Uterus (tissue), 4 donors: ENCODE data around the gene SLC2A5. TPM values are rescaled to one million over a fixed set of nuclear protein-coding genes. Genes with fewer than 3 reads are reported as not detected.

ENCODE experiments used
- DNase-seq, 2 donors: peaks; one replicate each; pipeline ENCODE4 v3.0.0-alpha.2; 2019 to 2020
- H3K27ac ChIP-seq, 2 donors: fragments of 200-600 bp; sonication (generic); 1 replicate in 1 of 2; 2 replicates in 1 of 2; pipeline ENCODE4 v1.5.1; 2016 to 2018
- H3K27me3 ChIP-seq, 2 donors: fragments of 200-600 bp; sonication (generic); one replicate each; pipeline ENCODE4 v1.5.1; 2018 to 2019; ENCODE audit warnings: control low read depth in 1 of 2
- H3K36me3 ChIP-seq, 2 donors: fragments of 200-600 bp; sonication (generic); one replicate each; pipeline ENCODE4 v1.5.1; 2019; ENCODE audit warnings: control low read depth in 1 of 2
- H3K4me1 ChIP-seq, 2 donors: fragments of 200-600 bp; sonication (generic); one replicate each; pipeline ENCODE4 v1.5.1; 2018 to 2019; ENCODE audit warnings: control low read depth in 1 of 2
- H3K4me3 ChIP-seq, 2 donors: fragments of 200-600 bp; sonication (generic); 1 replicate in 1 of 2; 2 replicates in 1 of 2; pipeline ENCODE4 v1.5.1; 2018 to 2019; ENCODE audit warnings: mild to moderate bottlenecking in 1 of 2
- H3K9me3 ChIP-seq, 2 donors: fragments of 200-600 bp; sonication (generic); one replicate each; pipeline ENCODE4 v1.5.1; 2019; ENCODE audit warnings: control low read depth in 1 of 2
- CTCF ChIP-seq, 4 experiments: fragments of 200-600 bp in 2 of 4; fragments of 450-650 bp in 2 of 4; sonication (generic) in 2 of 4; IDR thresholded peaks; one replicate each; pipeline ENCODE4 v1.5.1; 2016 to 2019; ENCODE audit warnings: antibody characterized with exemption in 4 of 4, mild to moderate bottlenecking in 2 of 4, moderate library complexity in 1 of 4
- POLR2A ChIP-seq, 2 donors: fragments of 450-650 bp; IDR thresholded peaks; one replicate each; pipeline ENCODE4 v1.6.1; 2016; ENCODE audit warnings: antibody characterized with exemption in 2 of 2, mild to moderate bottlenecking in 1 of 2, moderate library complexity in 1 of 2
- intact Hi-C: fragments of 100-400 bp; cut with DNase I; formaldehyde crosslinking; loops from one replicate; pipeline ENCODE4 v1.15.1; 2023; ENCODE audit warnings: low total_unique reads
- total RNA-seq, 4 donors: library from RNA; depleted of rRNA in 3 of 4; stranded (reverse); fragments of >200 nt in 3 of 4; gene quantifications; one replicate each; pipeline versions ENCODE4 v1.1.0 to v1.2.4, GENCODE V29; 2014 to 2023
- donor health status: DM: yes; HTN: yes; CAD: no.

Gene SLC2A5
- total RNA-seq, 4 donors from 2014 or later: 1.1 to 2.4 TPM; not detected in 2

DNA sequence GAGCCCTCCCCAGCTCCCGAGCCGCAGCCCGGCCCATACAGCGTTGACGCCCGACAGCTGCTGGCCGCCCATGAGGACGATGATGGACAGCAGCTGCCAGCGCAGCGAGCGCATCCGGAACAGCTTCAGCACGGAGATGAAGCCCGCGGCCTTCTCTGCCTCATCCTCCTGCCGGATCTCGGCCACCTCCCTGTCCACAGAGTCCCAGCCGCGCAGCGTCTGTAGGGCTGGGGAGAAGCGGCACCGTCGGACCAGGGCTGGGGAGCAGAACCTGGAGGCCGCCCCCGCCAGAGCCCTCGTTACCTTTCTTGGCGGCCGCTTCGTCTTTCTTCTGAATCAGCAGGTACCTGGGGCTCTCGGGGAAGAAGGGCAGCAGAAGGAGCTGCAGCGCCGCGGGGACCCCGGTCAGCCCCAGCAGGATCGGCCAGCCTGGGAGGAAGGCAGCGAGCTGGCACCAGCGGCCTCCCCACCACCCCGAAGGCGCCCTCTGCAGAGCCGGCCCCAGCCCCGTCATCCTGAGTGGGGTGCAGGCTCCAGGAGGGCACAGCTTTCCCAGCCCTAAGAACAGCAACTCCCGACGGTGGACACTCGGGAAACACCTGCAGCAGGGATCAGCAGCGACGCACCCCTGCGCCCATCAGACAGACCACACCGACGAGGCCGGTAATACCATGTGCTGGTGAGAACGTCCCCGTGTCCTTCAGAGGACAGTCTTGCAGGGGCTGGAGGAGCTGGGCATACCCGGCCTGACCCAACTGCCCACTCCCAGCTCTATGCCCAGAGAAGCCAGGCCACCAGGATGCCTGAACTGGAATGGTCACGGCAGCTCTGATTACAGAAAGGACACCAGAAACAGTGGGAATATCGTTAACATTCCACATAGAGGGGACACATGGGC lies 29.4 kb downstream of the SLC2A5 start:
- Histone ChIP-seq H3K4me1 (no peaks in the 10 kb centered on the region), H3K9me3 (no peaks in the 10 kb centered on the region), H3K27me3 (no peaks in the 10 kb centered on the region), H3K36me3 (no peaks in the 10 kb centered on the region), H3K27ac (no peak overlapping the region), H3K4me3 (no peak overlapping the region)
- intact Hi-C loops: no loop called here
- DNase-seq: no peak
- TF ChIP-seq POLR2A (IDR thresholded peaks at IDR 0.05): no peak
- TF ChIP-seq CTCF (IDR thresholded peaks at IDR 0.05): no peak

- Histone ChIP-seq H3K4me3 (no peak overlapping the region), H3K9me3 (no peaks in the 10 kb centered on the region), H3K27me3 (no peaks in the 10 kb centered on the region), H3K27ac (no peak overlapping the region), H3K36me3 (no peaks in the 10 kb centered on the region), H3K4me1 (no peaks in the 10 kb centered on the region)
- intact Hi-C loops: no loop called here
- no peak for DNase-seq
- TF ChIP-seq POLR2A (IDR thresholded peaks at IDR 0.05) (no peak), CTCF (IDR thresholded peaks at IDR 0.05) (no peak)
Measured at GRCh38 chr1:9038881-9039760, 30.3 kb downstream of the SLC2A5 start.

GRCh38 chr1:9038338-9038650 lies 31.1 kb downstream of the SLC2A5 start:
- intact Hi-C loops: no loop called here
- no peaks in the 10 kb centered on the region for H3K27me3 ChIP-seq
- H3K27ac ChIP-seq: no peak overlapping the region
- no peak for DNase-seq
- no peak overlapping the region for H3K4me3 ChIP-seq
- no peaks in the 10 kb centered on the region for H3K4me1 ChIP-seq
- no peaks in the 10 kb centered on the region for H3K36me3 ChIP-seq
- no peak for TF ChIP-seq CTCF (IDR thresholded peaks at IDR 0.05)
- no peak for TF ChIP-seq POLR2A (IDR thresholded peaks at IDR 0.05)
- H3K9me3 ChIP-seq: no peaks in the 10 kb centered on the region

GRCh38 chr1:9037476-9038337 lies 31.7 kb downstream of the SLC2A5 start:
- H3K4me3 ChIP-seq: no peak overlapping the region
- no peaks in the 10 kb centered on the region for H3K36me3 ChIP-seq
- H3K27ac ChIP-seq: no peak overlapping the region
- H3K27me3 ChIP-seq: no peaks in the 10 kb centered on the region
- DNase-seq: no peak
- H3K9me3 ChIP-seq: no peaks in the 10 kb centered on the region
- H3K4me1 ChIP-seq: no peaks in the 10 kb centered on the region
- intact Hi-C loops: no loop called here
- TF ChIP-seq CTCF (IDR thresholded peaks at IDR 0.05): no peak
- no peak for TF ChIP-seq POLR2A (IDR thresholded peaks at IDR 0.05)
